Epithelial cell of esophagus (primary cell): ENCODE measurements around the gene NOTCH4.
"Not testable (repeated sequence)": the region's sequence is repeated elsewhere in the genome, so short reads cannot be mapped to it uniquely, and the experiment has no call there.

Source experiments
- DNase-seq: peaks from one replicate; pipeline ENCODE4 v3.0.0; 2010; ENCODE audit warnings: low read depth
- H3K4me3 ChIP-seq: 2 replicates; pipeline ENCODE4 v1.5.1; 2011; ENCODE audit warnings: mild to moderate bottlenecking, low read length, control low read depth
- TF ChIP-seq, protein P1 (sequence below): IDR thresholded peaks from 2 replicates; pipeline ENCODE4 v1.5.1; 2011; ENCODE audit warnings: low read depth, mild to moderate bottlenecking, low read length, control low read depth, inconsistent platforms; ENCODE audit not compliant: insufficient read depth; ENCODE audit errors: missing control alignments

The NOTCH4 gene

DNA sequence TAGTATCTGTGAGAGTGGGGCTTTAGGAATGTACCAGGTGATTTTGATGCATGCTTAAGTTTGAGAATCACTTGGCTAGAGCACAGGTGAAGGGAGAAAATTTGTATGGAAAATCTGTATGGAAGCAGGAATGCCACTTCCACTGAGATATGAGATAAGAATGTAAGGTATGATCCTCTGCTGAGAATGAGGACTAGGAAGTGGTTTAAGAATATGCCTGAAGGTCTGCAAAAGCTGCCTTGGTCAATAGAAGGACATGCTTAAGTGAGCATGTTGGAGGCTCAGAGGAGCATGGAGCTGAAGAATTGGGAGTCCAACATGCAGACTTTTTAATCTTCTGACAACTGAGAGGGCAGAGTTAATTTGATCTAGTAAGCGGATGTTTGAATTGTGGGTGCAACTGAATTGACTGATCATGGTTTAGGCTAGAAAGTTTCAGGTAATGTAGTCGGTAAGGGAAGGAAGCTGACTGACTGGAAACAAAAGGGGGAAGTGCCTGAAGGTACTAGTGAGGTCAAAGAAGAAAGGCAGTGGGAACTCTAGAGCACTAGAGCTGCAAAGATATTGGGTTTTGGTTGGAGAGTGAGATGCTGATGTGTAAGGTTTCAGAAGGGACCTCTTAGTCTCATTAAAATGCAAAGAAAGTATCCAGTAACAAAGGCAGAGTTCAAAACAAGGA, 28.6 kb upstream of the NOTCH4 start:
- H3K4me3 ChIP-seq = no peak overlapping the region
- DNase-seq = no peak
- TF ChIP-seq, protein P1, sequence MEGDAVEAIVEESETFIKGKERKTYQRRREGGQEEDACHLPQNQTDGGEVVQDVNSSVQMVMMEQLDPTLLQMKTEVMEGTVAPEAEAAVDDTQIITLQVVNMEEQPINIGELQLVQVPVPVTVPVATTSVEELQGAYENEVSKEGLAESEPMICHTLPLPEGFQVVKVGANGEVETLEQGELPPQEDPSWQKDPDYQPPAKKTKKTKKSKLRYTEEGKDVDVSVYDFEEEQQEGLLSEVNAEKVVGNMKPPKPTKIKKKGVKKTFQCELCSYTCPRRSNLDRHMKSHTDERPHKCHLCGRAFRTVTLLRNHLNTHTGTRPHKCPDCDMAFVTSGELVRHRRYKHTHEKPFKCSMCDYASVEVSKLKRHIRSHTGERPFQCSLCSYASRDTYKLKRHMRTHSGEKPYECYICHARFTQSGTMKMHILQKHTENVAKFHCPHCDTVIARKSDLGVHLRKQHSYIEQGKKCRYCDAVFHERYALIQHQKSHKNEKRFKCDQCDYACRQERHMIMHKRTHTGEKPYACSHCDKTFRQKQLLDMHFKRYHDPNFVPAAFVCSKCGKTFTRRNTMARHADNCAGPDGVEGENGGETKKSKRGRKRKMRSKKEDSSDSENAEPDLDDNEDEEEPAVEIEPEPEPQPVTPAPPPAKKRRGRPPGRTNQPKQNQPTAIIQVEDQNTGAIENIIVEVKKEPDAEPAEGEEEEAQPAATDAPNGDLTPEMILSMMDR = no peak

DNA sequence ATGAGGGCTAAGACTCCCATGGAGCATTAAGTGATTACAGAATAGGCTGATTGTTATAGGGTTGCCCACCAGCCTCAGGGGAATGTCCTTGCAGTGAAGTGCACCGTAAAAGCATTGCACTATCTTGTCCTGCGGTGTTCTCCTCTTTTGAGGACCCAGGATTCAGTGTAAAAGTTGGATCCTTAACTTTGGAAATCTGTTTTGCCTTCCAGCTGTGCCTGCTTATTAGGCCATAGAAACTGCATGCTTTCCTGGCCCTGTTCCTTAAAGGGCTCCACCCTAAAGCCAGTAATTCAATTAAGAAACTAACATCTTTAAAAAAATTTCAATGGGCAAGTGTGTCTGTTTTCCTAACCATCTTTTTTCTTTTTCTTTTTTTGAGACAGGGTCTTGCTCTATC, 25.4 kb upstream of the NOTCH4 start:
- H3K4me3 ChIP-seq = no peak overlapping the region
- DNase-seq = no peak
- TF ChIP-seq, protein P1 = no peak

DNA sequence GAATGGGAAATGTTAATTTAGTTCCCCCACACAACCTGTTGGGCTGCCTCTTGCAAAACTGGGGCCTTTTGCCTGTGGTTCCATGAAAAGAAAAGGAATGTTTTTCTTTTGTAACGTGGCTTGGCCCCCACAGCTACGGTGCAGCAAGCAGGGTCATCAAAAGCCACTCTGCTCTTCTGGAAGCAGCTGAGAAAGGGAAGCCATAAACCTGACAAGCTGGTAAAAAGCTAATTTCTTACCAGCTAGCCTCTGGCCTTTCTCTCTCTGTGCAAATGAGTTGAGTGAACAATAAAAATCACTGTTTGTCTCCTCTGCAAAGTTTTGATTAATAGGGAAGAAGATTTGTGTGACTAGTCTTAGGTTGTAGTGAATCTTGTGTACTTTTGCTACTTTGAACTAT, 23.5 kb upstream of the NOTCH4 start:
- no peak for DNase-seq
- no peak overlapping the region for H3K4me3 ChIP-seq
- TF ChIP-seq, protein P1 = no peak

DNA sequence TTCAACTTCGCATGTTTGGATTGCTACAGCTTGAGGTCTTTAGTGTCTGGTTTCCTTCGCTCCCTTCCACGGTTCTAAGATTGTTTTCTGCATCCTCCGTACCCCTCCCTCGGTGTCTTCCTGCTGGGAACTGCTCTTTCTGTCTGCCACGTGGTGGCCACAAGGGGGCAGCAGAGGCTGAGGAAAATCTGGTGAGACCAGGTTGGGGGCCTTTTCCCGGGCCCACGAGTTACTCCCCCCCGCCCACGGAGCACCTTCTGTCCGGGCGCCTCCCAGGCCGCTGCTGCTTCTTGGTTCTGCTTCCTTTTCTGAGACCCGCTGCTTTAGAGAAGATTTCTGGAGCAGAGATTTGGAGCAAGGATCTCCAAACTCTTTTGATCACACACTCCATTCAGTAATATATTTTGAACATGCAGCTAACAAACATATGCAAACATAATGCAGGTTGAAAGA, 21.1 kb upstream of the NOTCH4 start:
- no peak overlapping the region for H3K4me3 ChIP-seq
- TF ChIP-seq, protein P1 = peak; percentile 92
- peak; percentile 51 for DNase-seq

DNA sequence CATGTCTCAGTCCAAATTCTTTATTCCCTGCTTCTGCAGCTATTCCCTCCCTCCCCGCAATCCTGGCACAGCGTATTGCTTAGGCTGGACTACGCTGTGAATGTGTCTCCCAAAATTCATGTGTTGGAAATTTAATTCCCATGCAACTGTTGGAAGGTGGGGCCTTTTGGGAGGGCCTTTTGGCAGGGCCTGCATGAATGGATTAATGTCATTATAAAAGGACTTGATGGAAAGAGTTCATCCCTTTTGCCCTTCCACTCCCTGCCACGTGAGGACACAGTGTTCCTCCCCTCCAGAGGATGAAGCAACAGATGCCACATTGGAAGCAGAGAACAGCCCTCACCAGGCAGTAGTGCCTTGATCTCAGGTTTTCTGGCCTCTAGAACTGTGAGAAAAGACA, 20.4 kb upstream of the NOTCH4 start:
- TF ChIP-seq, protein P1 = no peak
- no peak for DNase-seq
- no peak overlapping the region for H3K4me3 ChIP-seq

DNA sequence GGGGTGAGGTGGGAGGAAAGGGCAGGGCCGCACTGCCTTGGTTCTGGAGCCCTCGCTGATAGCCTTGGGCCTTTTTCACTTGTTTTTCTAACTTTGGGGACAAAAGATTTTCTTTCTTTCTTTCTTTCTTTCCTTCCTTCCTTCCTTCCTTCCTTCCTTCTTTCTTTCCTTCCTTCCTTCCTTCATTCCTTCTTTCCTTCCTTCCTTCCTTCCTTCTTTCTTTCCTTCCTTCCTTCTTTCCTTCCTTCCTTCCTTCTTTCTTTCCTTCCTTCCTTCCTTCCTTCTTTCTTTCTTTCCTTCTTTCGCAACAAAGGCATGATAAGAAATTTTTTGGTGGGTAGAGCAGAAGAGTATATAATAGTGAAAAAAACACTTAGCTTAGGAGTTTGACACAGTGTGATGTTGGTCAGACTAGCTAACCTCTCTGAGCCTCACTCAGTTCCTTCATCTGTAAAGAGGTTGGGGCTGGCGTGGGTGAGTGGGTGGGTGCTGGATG, 18.5 kb upstream of the NOTCH4 start:
- DNase-seq = not testable (repeated sequence)

DNA sequence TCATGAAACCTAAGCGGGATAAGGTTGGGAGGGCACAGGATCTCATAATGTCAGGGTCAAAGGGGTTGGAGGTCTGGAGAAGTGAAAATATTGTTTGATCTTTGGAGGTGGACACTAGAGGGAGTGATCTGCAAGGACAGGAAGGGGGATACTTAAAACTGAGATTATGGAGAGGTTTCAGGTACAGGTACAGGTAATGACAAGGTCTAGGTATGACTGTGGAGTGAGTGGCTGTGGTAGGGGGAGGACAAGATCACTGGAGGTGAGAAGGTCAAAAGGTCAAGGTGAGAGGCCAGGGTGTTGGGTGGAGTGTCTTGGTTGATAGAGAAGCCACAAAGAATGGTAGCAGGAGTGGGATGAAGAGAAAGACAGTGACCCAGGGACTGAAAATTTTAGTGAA, 16.8 kb upstream of the NOTCH4 start:
- no peak overlapping the region for H3K4me3 ChIP-seq
- TF ChIP-seq, protein P1 = no peak
- no peak for DNase-seq

More for the DNA sequence above, 18.5 kb upstream of the NOTCH4 start:
- H3K4me3 ChIP-seq = not testable (repeated sequence)
